Fibroblast of the aortic adventitia (primary cell): ENCODE measurements around the gene TM2D1. TPM values are rescaled to one million over a fixed set of nuclear protein-coding genes. Genes with fewer than 3 reads are reported as not detected.
"Not testable (repeated sequence)": the region's sequence is repeated elsewhere in the genome, so short reads cannot be mapped to it uniquely, and the experiment has no call there.

ENCODE experiments used
- DNase-seq: peaks from one replicate; pipeline ENCODE4 v3.0.0-alpha.2; 2010; ENCODE audit warnings: low read depth
- H3K4me3 ChIP-seq: 2 replicates; pipeline ENCODE4 v1.5.1; 2011; ENCODE audit warnings: low read depth, mild to moderate bottlenecking, control low read depth, low read length, moderate library complexity
- CTCF ChIP-seq: IDR thresholded peaks from 2 replicates; pipeline ENCODE4 v1.5.1; 2011; ENCODE audit warnings: mild to moderate bottlenecking, low read length, control low read depth, inconsistent platforms; ENCODE audit not compliant: insufficient read depth
- total RNA-seq: library from RNA; depleted of rRNA; stranded (reverse); fragments of >200 nt; gene quantifications from 2 replicates; pipeline ENCODE4 v1.2.3, GENCODE V29; 2012; ENCODE audit warnings: low replicate concordance

The TM2D1 gene
- total RNA-seq, 1 donor: 55.0 TPM

- DNase-seq: peak; percentile 68
- H3K4me3 ChIP-seq: peak overlapping the region; percentile 72
- TF ChIP-seq CTCF: no peak
Measured at GRCh38 chr1:61742620-61743430, 17.9 kb upstream of the TM2D1 start.

GRCh38 chr1:61741711-61742619, 17.0 kb upstream of the TM2D1 start, which contains the start of gene PATJ:
Gene PATJ (plus strand): TSS chr1:61742480. CDS start chr1:61762893, 20,413 bp downstream.
- peak within 1 kb of the TSS; percentile 72 for H3K4me3 ChIP-seq
- no peak for TF ChIP-seq CTCF
- peak; percentile 27 for DNase-seq

- DNase-seq: no peak
- TF ChIP-seq CTCF: no peak
- no peak overlapping the region for H3K4me3 ChIP-seq
Measured at GRCh38 chr1:61740751-61741700, 16.1 kb upstream of the TM2D1 start.

GRCh38 chr1:61732726-61733125, 7.8 kb upstream of the TM2D1 start:
- no peak for DNase-seq
- TF ChIP-seq CTCF: no peak
- H3K4me3 ChIP-seq: no peak overlapping the region

- not testable (repeated sequence) for DNase-seq, H3K4me3 ChIP-seq
Measured at GRCh38 chr1:61730679-61731078, 5.7 kb upstream of the TM2D1 start.

GRCh38 chr1:61727544-61727943, 2.6 kb upstream of the TM2D1 start:
- TF ChIP-seq CTCF: no peak
- H3K4me3 ChIP-seq: no peak overlapping the region
- DNase-seq: no peak
